ENCODE results near the gene SCAF4. TPM values are rescaled to one million over a fixed set of nuclear protein-coding genes. Genes with fewer than 3 reads are reported as not detected.

The SCAF4 gene
- total and polyA plus RNA-seq, 2 of the 8 experiments (the other 6 are each of a cell fraction or from before 2014, with no cell fraction given) = 28.9 to 55.1 TPM

DNA sequence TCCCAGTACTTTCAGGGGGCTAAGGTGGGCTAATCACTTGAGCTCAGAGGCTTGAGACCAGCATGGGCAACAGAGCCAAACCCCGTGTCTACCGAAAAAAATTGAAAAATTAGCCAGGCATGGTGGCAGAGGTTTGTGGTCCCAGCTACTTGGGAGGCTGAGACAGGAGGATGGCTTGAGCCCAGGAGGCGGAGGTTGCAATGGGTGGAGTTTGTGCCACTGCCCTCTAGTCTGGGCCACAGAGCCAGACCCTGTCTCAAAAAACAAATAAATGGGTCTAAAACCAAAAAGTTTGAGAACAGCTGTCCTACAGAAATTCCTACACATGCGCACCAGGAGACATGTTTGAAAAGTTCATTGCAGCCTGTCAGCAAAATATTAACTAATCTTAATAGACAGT is 5.5 kb downstream of the SCAF4 start:
- 92% methylated on average over 4 of the region's 4 CpGs; no CpG with 5 or more reads in 1 of the 2 experiments for WGBS, 2 experiments (ENCODE audit: extremely low coverage in 1 of 2, insufficient coverage in 1 of 2, insufficient read length in 1 of 2, insufficient replicate concordance in 2 of 2, low coverage in 1 of 2, low lambda C conversion rate in 2 of 2, missing lambda C conversion rate in 1 of 2)
- H3K9ac ChIP-seq (replicated peaks in 1 of 4; ENCODE audit: extremely low read depth in 1 of 4, low read depth in 3 of 4, low read length in 3 of 4) = no peak overlapping the region
- H2BK5ac ChIP-seq (ENCODE audit: low read depth, low read length) = no peak overlapping the region
- H3K4me3 ChIP-seq (ENCODE audit: extremely low read depth in 1 of 4, insufficient read depth in 2 of 4, low read depth in 3 of 4, low read length in 4 of 4) = no peak overlapping the region
- H4K8ac ChIP-seq (ENCODE audit: extremely low read depth, insufficient read depth, low read length) = no peak overlapping the region
- H2AK5ac ChIP-seq (ENCODE audit: low read depth, low read length) = no peak overlapping the region
- no peaks in the 10 kb centered on the region for H3K27me3 ChIP-seq (replicated peaks in 1 of 4; ENCODE audit: control insufficient read depth in 3 of 4, extremely low read depth in 1 of 4, insufficient read depth in 3 of 4, low read length in 3 of 4)
- no peak overlapping the region for H3K56ac ChIP-seq (replicated peaks; ENCODE audit: insufficient read length, low read depth, low read length)
- no peak overlapping the region for H3K23ac ChIP-seq (ENCODE audit: insufficient read length)
- no peak overlapping the region for H3K14ac ChIP-seq (ENCODE audit: insufficient read length)
- H3K9me3 ChIP-seq (ENCODE audit: insufficient read depth in 2 of 2, low read depth in 1 of 2, low read length in 1 of 2) = no peaks in the 10 kb centered on the region
- peaks cover 5% of the 10 kb centered on the region for H3K23me2 ChIP-seq (ENCODE audit: low read depth, low read length)
- no peak overlapping the region for H2BK15ac ChIP-seq (ENCODE audit: low read length)
- H2BK12ac ChIP-seq (ENCODE audit: low read depth, low read length) = no peak overlapping the region
- peaks cover 0 to 4% (median 0%) of the 10 kb centered on the region in 4 experiments; a peak in 2 of 8 replicates for H3K36me3 ChIP-seq (ENCODE audit: control insufficient read depth in 2 of 4, insufficient read depth in 4 of 4, low read length in 3 of 4)
- no peak overlapping the region for H4K5ac ChIP-seq (ENCODE audit: insufficient read length, low read depth, low read length)
- H4K20me1 ChIP-seq (replicated peaks in 1 of 2; ENCODE audit: control insufficient read depth in 1 of 2, insufficient read depth in 2 of 2, low read length in 2 of 2) = peaks cover 35 to 53% of the 10 kb centered on the region in 2 experiments
- H4K91ac ChIP-seq (replicated peaks; ENCODE audit: insufficient read length, low read length) = no peak overlapping the region
- H3K18ac ChIP-seq (ENCODE audit: extremely low read depth, low read length) = no peak overlapping the region
- ChIA-PET POLR2A (ENCODE audit: partially characterized antibody) (interaction anchor here (0.6 to 1.6 kb wide), 4 partner anchors 11 to 57 kb away, joined by 3 to 5 read pairs (median 3); no protein-coding TSS in a partner anchor), CTCF (ENCODE audit: partially characterized antibody) (no interaction called here)
- no peak overlapping the region for H3K27ac ChIP-seq (ENCODE audit: low read depth, low read length)
- no peak overlapping the region for H3K4ac ChIP-seq (replicated peaks; ENCODE audit: insufficient read length, low read depth, low read length)
- no peak overlapping the region for H2AFZ ChIP-seq (ENCODE audit: low read length)
- H2BK20ac ChIP-seq (ENCODE audit: low read length) = no peak overlapping the region
- H3K79me2 ChIP-seq (ENCODE audit: control insufficient read depth in 1 of 2, insufficient read depth in 2 of 2, low read length in 2 of 2) = peaks cover 62 to 97% of the 10 kb centered on the region in 2 experiments
- no peak overlapping the region for H2BK120ac ChIP-seq (replicated peaks; ENCODE audit: low read depth, low read length)
- DNase-seq (ENCODE audit: low read depth in 1 of 2, low spot score in 2 of 2) (no peak), FAIRE-seq (no peak)
- no peak overlapping the region for H3K4me2 ChIP-seq (ENCODE audit: insufficient read depth in 1 of 2, low read depth in 2 of 2, low read length in 2 of 2)
- no peaks in the 10 kb centered on the region; the same call in 1 of the 2 replicates for H3K79me1 ChIP-seq (ENCODE audit: low read depth, low read length)
- peaks cover 1 to 16% (median 4%) of the 10 kb centered on the region in 4 experiments; a peak in 4 of 7 replicates for H3K4me1 ChIP-seq (replicated peaks in 1 of 4; ENCODE audit: control insufficient read depth in 3 of 4, insufficient read depth in 4 of 4, low read length in 3 of 4)
- TF ChIP-seq TBP (IDR thresholded peaks at IDR 0.05; ENCODE audit: low read depth, low read length) (no peak), ASH2L (IDR thresholded peaks at IDR 0.05; ENCODE audit: low read length) (no peak), CHD1 (IDR thresholded peaks at IDR 0.05; ENCODE audit: low read depth, low read length) (no peak), SRF (IDR thresholded peaks at IDR 0.05; ENCODE audit: low read depth, low read length) (no peak), EP300 (IDR thresholded peaks at IDR 0.05; ENCODE audit: borderline replicate concordance in 1 of 2, low read depth in 2 of 2, low read length in 2 of 2) (no peak), YY1 (IDR thresholded peaks at IDR 0.05; ENCODE audit: low read depth, low read length) (no peak), TAF7 (optimal IDR thresholded peaks at IDR 0.05; ENCODE audit: borderline replicate concordance, low read depth, low read length) (no peak), KDM5A (IDR thresholded peaks at IDR 0.05; ENCODE audit: low read length) (no peak), RNF2 (IDR thresholded peaks at IDR 0.05; ENCODE audit: borderline replicate concordance, low read depth, low read length, missing control alignments, poor library complexity, severe bottlenecking) (no peak)
